GM23248 (cell line): ENCODE results near the gene ATP8B3. TPM values are rescaled to one million over a fixed set of nuclear protein-coding genes. Genes with fewer than 3 reads are reported as not detected.
"Not testable (repeated sequence)": the region's sequence is repeated elsewhere in the genome, so short reads cannot be mapped to it uniquely, and the experiment has no call there.

Experiments used
- DNase-seq: peaks from one replicate; pipeline ENCODE4 v3.0.0-alpha.2; 2015
- H2AFZ ChIP-seq: fragments of 200-600 bp; sonication (generic); 2 replicates; pipeline ENCODE4 v1.6.1; 2016; ENCODE audit warnings: antibody characterized with exemption
- H3F3A ChIP-seq: fragments of 200-600 bp; sonication (generic); 2 replicates; pipeline ENCODE4 v1.6.1; 2016; ENCODE audit warnings: mild to moderate bottlenecking, antibody characterized with exemption, mixed run types; ENCODE audit not compliant: insufficient read depth
- H3K27ac ChIP-seq: fragments of 200-600 bp; sonication (generic); 2 replicates; pipeline ENCODE4 v1.5.1; 2016; ENCODE audit warnings: mild to moderate bottlenecking
- H3K27me3 ChIP-seq: fragments of 200-600 bp; sonication (generic); replicated peaks from 2 replicates; pipeline ENCODE4 v1.6.1; 2016; ENCODE audit warnings: mild to moderate bottlenecking; ENCODE audit not compliant: insufficient read depth
- H3K36me3 ChIP-seq: fragments of 200-600 bp; sonication (generic); 2 replicates; pipeline ENCODE4 v1.6.1; 2016; ENCODE audit warnings: low read depth, mild to moderate bottlenecking
- H3K4me1 ChIP-seq: fragments of 200-600 bp; sonication (generic); 2 replicates; pipeline ENCODE4 v1.6.1; 2016; ENCODE audit warnings: mild to moderate bottlenecking; ENCODE audit not compliant: insufficient read depth
- H3K4me2 ChIP-seq: fragments of 200-600 bp; sonication (generic); one replicate; pipeline ENCODE4 v1.6.1; 2016; ENCODE audit warnings: mild to moderate bottlenecking; ENCODE audit not compliant: unreplicated experiment
- H3K4me3 ChIP-seq: fragments of 200-600 bp; sonication (generic); 2 replicates; pipeline ENCODE4 v1.5.1; 2016; ENCODE audit warnings: mild to moderate bottlenecking
- H3K79me2 ChIP-seq: fragments of 200-600 bp; sonication (generic); 2 replicates; pipeline ENCODE4 v1.6.1; 2016; ENCODE audit warnings: mild to moderate bottlenecking; ENCODE audit not compliant: insufficient read depth
- H3K9ac ChIP-seq: fragments of 200-600 bp; sonication (generic); 2 replicates; pipeline ENCODE4 v1.6.1; 2016; ENCODE audit warnings: mild to moderate bottlenecking
- H3K9me2 ChIP-seq: fragments of 200-600 bp; sonication (generic); 2 replicates; pipeline ENCODE4 v1.6.1; 2016; ENCODE audit warnings: mixed run types, mild to moderate bottlenecking, moderate library complexity; ENCODE audit not compliant: insufficient read depth
- H3K9me3 ChIP-seq: fragments of 200-600 bp; sonication (generic); one replicate; pipeline ENCODE4 v1.6.1; 2017; ENCODE audit warnings: low read depth
- H4K20me1 ChIP-seq: fragments of 200-600 bp; sonication (generic); 2 replicates; pipeline ENCODE4 v1.6.0; 2016; ENCODE audit not compliant: insufficient read depth
- EZH2 ChIP-seq: fragments of 200-600 bp; sonication (generic); IDR thresholded peaks from 2 replicates; pipeline ENCODE4 v1.6.1; 2018; ENCODE audit warnings: antibody characterized with exemption, mild to moderate bottlenecking; ENCODE audit not compliant: insufficient read depth, poor library complexity, severe bottlenecking
- EZH2phosphoT487 ChIP-seq: fragments of 200-600 bp; sonication (generic); IDR thresholded peaks from 2 replicates; pipeline ENCODE4 v1.6.1; 2018; ENCODE audit warnings: antibody characterized with exemption, moderate library complexity, mild to moderate bottlenecking, low read depth; ENCODE audit not compliant: insufficient read depth
- WGBS, 2 experiments: methylation state at CpG; one replicate each; pipeline ENCODE4 v1.1.6; 2015 to 2017; ENCODE audit warnings: low lambda C conversion rate in 2 of 2, low coverage in 1 of 2; ENCODE audit errors: missing lambda C conversion rate in 2 of 2; 5-methylcytosine and 5-hydroxymethylcytosine counted together
- in situ Hi-C: fragments of 300-500 bp; cut with MboI; formaldehyde crosslinking; loops from 2 replicates; pipeline ENCODE4 v1.15.0; 2020
- polyA plus RNA-seq: library from polyadenylated mRNA; unstranded; fragments of >200 nt; fragmentation: Nextera tagmentation; extraction: Ambion mirVana; gene quantifications from 2 replicates; pipeline ENCODE4 v1.2.1, GENCODE V29; 2016
- total RNA-seq: library from RNA; depleted of rRNA; stranded (reverse); fragments of >200 nt; shearing (Covaris generic); gene quantifications from 2 replicates; pipeline ENCODE4 v1.2.3, GENCODE V29; 2014

ATP8B3 gene
- total and polyA plus RNA-seq, 2 experiments from 2014 or later = 0.32 to 1.8 TPM

DNA sequence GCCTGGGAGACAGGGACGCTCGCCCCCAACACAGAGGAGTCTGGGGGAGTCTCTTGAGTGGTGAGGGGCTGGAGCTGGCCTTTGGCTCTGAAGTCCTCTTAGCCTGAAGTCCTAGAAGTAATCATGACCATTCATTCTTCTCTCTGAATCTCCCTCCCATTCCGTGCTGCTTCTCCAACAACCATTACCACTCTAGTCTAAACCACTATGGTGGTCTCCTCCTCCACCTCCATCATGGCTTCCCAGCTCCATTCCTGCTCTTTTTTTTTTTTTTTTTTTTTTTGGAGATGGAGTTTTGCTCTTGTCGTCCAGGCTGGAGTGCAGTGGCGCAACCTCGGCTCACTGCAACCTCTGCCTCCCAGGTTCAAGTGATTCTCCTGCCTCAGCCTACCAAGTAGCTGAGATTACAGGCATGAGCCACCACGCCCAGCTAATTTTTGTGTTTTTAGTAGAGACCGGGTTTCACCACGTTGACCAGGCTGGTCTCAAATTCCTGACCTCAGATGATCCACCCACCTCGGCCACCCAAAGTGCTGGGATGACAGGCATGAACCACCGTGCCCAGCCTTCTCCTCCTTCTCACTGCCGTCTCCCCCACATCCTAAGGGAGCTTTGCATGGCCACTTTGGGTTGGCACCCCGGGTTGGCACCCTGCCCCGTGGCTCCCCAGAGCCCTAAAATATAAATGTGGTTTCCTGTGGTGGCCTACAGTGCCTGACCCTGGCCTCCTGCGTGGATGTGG, 51.1 kb downstream of the ATP8B3 start:
- H3K36me3 ChIP-seq, in situ Hi-C loops: not testable (repeated sequence)

DNA sequence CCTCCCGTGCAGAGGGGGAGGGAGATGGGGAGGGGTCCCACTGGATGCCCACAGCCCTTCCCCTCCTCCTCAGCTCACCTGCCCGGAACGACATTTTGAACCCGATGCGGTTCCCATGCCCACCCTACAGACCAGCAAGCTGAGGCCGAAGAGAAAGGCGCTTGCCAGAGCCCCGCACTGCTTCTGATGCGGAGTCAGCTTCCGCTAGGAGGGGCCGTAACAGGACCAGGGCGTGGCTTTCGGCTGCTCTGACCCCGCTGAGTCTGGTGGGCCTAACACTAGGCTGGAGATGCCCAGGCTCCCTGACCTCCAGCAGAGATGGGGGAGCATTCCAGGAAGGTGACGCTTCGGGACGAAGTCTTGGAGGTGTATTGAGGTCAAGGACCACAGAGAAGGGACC, 52.1 kb downstream of the ATP8B3 start:
- in situ Hi-C loops = no loop called here
- no peaks in the 10 kb centered on the region for H4K20me1 ChIP-seq
- H3K27ac ChIP-seq = no peak overlapping the region
- DNase-seq = no peak
- no peaks in the 10 kb centered on the region for H3K79me2 ChIP-seq
- H3K9ac ChIP-seq = no peak overlapping the region
- H2AFZ ChIP-seq = no peak overlapping the region
- H3K4me3 ChIP-seq = no peak overlapping the region
- no peaks in the 10 kb centered on the region; the same call in 1 of the 2 replicates for H3F3A ChIP-seq
- H3K27me3 ChIP-seq = peaks cover 96% of the 10 kb centered on the region
- TF ChIP-seq EZH2 (peak; percentile 2), EZH2phosphoT487 (no peak)
- H3K4me1 ChIP-seq = no peaks in the 10 kb centered on the region
- H3K9me3 ChIP-seq = no peaks in the 10 kb centered on the region
- no peaks in the 10 kb centered on the region for H3K9me2 ChIP-seq
- H3K4me2 ChIP-seq = no peak overlapping the region
- 2% methylated on average over 10 to 17 of the region's 17 CpGs for WGBS, 2 experiments
- H3K36me3 ChIP-seq = no peaks in the 10 kb centered on the region

More for the DNA sequence above, 51.1 kb downstream of the ATP8B3 start:
- H3K4me3 ChIP-seq, DNase-seq, H3K4me2 ChIP-seq, H4K20me1 ChIP-seq, H3K27ac ChIP-seq, H3K9me2 ChIP-seq, H3K4me1 ChIP-seq, H3K9ac ChIP-seq, H2AFZ ChIP-seq, H3F3A ChIP-seq, H3K9me3 ChIP-seq, H3K79me2 ChIP-seq: not testable (repeated sequence)
- whole genome bisulfite sequencing, 2 experiments = 11 to 15% methylated on average over 12 to 15 of the region's 15 CpGs
- peak; percentile 79 for TF ChIP-seq EZH2
- peaks cover 96% of the 10 kb centered on the region for H3K27me3 ChIP-seq

DNA sequence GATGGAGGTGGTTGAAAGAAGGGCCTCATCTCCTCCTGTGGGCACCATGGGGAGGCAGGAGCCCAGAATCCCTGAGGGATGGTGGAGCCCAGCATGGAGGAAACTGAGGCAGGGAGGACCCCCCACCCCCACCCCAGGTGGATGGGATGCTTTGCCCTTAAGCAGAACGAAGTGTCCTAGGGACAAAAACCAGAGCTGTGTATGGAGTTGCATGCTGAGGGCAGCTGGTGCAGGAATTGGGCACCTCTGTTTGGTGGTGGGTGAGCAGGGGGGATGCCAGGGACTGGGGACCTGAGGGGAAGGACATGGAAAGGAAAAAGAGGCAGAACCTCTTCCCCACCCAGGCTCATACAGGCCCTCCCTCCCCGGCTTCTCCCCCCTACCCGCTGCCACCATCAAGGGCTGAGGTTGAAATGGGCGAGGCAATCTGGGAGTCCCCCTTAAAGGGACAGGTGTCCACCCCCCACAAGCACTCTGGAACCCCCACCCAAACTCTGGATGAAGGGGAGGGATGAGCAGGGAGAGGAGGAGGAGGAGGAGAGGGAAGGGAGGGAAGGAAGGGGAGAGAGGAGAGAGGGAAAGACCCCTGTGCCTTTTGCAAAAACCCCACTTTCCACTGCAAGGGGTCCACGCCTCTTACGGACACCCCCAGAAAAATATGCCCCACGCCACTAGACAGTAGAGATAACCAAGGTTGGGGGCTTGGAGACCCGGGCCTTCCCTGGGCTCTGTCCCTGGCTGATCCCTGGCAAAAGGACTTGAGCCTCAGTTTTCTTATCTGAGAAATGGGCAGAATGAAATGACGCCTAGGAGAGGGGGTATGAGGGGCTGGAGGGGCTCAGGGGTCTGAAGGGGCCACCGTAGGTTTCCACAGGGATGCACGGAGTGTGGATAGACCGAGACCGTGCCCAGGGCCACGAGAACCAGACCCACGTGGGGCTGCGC, 52.8 kb downstream of the ATP8B3 start:
- WGBS, 2 experiments = 21 to 30% methylated on average over 6 to 16 of the region's 16 CpGs

DNA sequence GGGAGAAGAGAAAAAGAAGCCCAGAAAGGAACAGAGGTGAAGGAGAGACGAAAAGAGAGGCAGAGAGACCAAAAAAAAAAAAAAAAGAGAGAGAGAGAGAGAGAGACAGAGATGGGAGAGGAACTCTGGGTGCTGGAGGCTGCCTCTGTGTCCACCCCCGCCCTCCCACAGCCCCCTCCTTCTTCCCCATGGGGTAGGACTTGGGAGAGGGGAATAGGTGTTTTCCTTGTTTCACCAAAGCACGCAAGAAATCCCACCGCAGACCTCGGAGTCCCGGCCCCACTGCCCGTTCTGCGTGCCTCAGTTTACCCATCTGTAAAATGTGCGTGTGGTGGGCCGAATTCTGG, 53.9 kb downstream of the ATP8B3 start:
- 4 to 5% methylated on average over 9 to 10 of the region's 10 CpGs for WGBS, 2 experiments

More for the DNA sequence above, 52.8 kb downstream of the ATP8B3 start:
- H3K79me2 ChIP-seq = no peaks in the 10 kb centered on the region
- no peak overlapping the region for H3K4me3 ChIP-seq
- no peak overlapping the region for H2AFZ ChIP-seq
- no peaks in the 10 kb centered on the region; the same call in 1 of the 2 replicates for H3F3A ChIP-seq
- H3K36me3 ChIP-seq = no peaks in the 10 kb centered on the region
- H3K9ac ChIP-seq = no peak overlapping the region
- H4K20me1 ChIP-seq = no peaks in the 10 kb centered on the region
- no peaks in the 10 kb centered on the region for H3K4me1 ChIP-seq
- in situ Hi-C loops = no loop called here
- no peak for TF ChIP-seq EZH2phosphoT487
- TF ChIP-seq EZH2 = peak; percentile 15
- no peaks in the 10 kb centered on the region for H3K9me2 ChIP-seq
- peaks cover 93% of the 10 kb centered on the region for H3K27me3 ChIP-seq
- H3K9me3 ChIP-seq = no peaks in the 10 kb centered on the region
- no peak for DNase-seq
- H3K27ac ChIP-seq = no peak overlapping the region
- H3K4me2 ChIP-seq = no peak overlapping the region

More for the DNA sequence above, 53.9 kb downstream of the ATP8B3 start:
- Histone ChIP-seq H3K27me3 (peaks cover 83% of the 10 kb centered on the region), H3K27ac (no peak overlapping the region), H3F3A (no peaks in the 10 kb centered on the region), H3K36me3 (no peaks in the 10 kb centered on the region), H3K4me1 (no peaks in the 10 kb centered on the region), H4K20me1 (no peaks in the 10 kb centered on the region), H3K9ac (no peak overlapping the region), H3K4me2 (no peak overlapping the region), H3K9me2 (no peaks in the 10 kb centered on the region), H3K9me3 (no peaks in the 10 kb centered on the region), H3K79me2 (no peaks in the 10 kb centered on the region), H2AFZ (no peak overlapping the region), H3K4me3 (no peak overlapping the region)
- TF ChIP-seq EZH2 (peak; percentile 82), EZH2phosphoT487 (no peak)
- DNase-seq = no peak
- in situ Hi-C loops = no loop called here
